ENCODE results near the gene ZMYND10. TPM values are rescaled to one million over a fixed set of nuclear protein-coding genes. Genes with fewer than 3 reads are reported as not detected.

ZMYND10 gene
- total RNA-seq, 1 experiment from 2014 or later = 0.97 TPM

GRCh38 chr3:50350213-50350526, 4.6 kb upstream of the ZMYND10 start:
- H3K27me3 ChIP-seq (replicated peaks) = no peaks in the 10 kb centered on the region
- no peak for DNase-seq (ENCODE audit: low read depth in 1 of 2, low spot score in 2 of 2)
- peaks cover 27% of the 10 kb centered on the region for H3K4me1 ChIP-seq (replicated peaks)
- no peak overlapping the region for H3K27ac ChIP-seq
- H3K36me3 ChIP-seq = peaks cover 42% of the 10 kb centered on the region
- H3K4me3 ChIP-seq = peak overlapping the region; percentile 75
- H3K9me3 ChIP-seq (replicated peaks) = no peaks in the 10 kb centered on the region

GRCh38 chr3:50347187-50347813, 1.8 kb upstream of the ZMYND10 start:
- no peak overlapping the region for H3K27ac ChIP-seq
- H3K4me1 ChIP-seq (replicated peaks) = peaks cover 27% of the 10 kb centered on the region

DNA sequence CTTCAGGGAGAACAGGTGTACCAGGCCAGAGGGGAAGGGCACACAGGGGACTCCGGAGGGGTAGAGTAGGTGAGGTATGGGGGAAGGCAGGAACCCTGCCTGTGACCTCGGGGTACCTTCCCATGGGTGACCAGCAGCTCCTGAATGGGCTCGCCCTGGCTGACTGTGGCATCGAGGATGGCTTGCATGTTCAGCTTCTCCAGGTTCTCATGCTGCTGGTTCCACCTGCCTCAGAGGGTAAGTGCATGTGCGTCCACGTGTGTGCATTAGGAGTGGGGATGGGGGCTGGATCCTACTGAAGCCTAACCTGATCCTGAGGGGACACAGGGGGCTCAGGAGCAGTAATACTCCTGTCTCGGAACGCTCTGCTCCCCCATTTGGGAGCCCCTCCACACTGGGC, 524 bp downstream of the ZMYND10 start:
- 0 out of 2 replicates have a peak, but pooled peaks cover 6% of the 10 kb centered on the region for H3K36me3 ChIP-seq
- no peaks in the 10 kb centered on the region for H3K9me3 ChIP-seq (replicated peaks)
- H3K27ac ChIP-seq = no peak overlapping the region
- H3K4me1 ChIP-seq (replicated peaks) = peaks cover 13% of the 10 kb centered on the region
- H3K27me3 ChIP-seq (replicated peaks) = no peaks in the 10 kb centered on the region
- no peak overlapping the region for H3K4me3 ChIP-seq
- DNase-seq (ENCODE audit: low read depth in 1 of 2, low spot score in 2 of 2) = no peak

More at GRCh38 chr3:50347187-50347813, 1.8 kb upstream of the ZMYND10 start:
- Histone ChIP-seq H3K36me3 (peaks cover 17% of the 10 kb centered on the region), H3K4me3 (no peak overlapping the region), H3K9me3 (replicated peaks) (no peaks in the 10 kb centered on the region), H3K27me3 (replicated peaks) (no peaks in the 10 kb centered on the region)
- peak; percentile 60 to 67 for DNase-seq (ENCODE audit: low read depth in 1 of 2, low spot score in 2 of 2)

DNA sequence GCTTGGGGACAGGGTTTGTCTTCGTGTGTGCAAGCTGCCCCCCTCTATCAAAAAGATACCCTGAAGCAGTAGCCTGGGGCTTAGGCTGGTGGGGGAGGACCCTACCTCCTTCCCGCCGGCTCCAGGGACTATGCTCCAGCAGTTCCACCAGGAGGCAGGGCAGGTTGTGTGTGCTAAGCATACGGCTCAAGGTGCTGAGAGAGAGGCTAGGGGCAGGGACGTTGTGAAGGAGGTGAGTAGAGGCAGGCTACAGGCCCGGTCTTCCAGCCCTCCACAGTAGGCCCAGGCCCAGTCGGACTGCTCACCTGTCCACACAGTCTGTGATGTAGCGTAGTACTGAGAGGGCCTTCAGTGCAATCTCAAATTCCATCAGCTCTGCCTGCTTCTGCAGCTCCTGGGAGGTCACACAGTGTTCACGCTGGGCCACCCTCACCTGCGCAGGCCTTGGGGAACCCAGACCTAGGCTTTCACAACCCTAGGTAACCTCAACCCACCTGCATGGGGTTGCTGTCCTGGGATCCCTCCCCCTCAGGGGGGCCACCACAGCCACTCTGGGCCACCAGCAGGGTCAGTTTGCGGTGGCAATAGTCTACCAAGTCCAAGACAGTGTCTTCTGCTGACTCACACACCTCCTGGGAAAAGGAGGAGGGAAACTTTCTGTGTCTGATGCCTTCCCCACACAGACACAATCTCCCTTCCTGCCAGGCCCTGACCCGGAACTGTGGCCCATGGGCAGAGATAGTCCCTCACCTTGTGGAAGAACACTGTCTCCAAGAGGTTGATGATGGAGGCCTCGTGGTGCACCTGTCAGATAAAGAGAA, 2.5 kb downstream of the ZMYND10 start:
- H3K36me3 ChIP-seq = 0 out of 2 replicates have a peak, but pooled peaks cover 5% of the 10 kb centered on the region
- H3K27me3 ChIP-seq (replicated peaks) = no peaks in the 10 kb centered on the region
- no peak for DNase-seq (ENCODE audit: low read depth in 1 of 2, low spot score in 2 of 2)
- no peaks in the 10 kb centered on the region for H3K9me3 ChIP-seq (replicated peaks)
- no peak overlapping the region for H3K4me3 ChIP-seq
- H3K27ac ChIP-seq = no peak overlapping the region
- H3K4me1 ChIP-seq (replicated peaks) = peaks cover 12% of the 10 kb centered on the region

DNA sequence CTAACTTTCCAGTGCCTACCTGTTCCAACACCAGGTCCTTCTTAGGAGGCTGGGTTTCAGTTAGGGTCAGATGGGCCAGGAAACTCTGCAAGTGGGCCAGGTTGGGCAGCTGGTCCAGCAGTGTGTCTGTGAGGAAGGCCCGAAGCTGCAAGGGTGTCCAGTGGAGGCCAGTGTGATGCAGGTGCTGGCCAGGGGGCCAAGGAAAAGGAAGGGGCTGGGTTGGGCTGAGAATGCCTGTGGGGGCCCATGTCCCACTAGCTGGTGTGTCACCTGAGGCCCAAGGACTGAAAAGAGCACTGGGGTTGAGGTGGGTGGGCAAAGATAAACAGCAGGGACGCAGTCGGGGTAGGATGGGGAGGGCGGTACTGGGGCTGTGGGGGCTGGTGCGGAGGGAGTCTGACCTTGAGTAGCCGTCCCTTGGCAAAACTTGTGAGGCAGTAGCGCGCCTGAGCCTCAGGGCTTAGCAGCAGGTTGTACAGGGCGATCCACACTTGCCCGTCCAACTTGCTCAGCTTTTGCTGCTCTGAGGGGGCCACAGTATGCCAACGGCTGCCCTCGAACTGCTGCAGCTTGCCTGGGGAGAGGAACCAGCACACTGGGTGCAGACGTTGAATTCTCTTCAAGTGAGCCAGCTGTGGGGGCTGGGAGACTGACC, 3.4 kb downstream of the ZMYND10 start:
- no peaks in the 10 kb centered on the region for H3K9me3 ChIP-seq (replicated peaks)
- DNase-seq (ENCODE audit: low read depth in 1 of 2, low spot score in 2 of 2) = no peak
- no peak overlapping the region for H3K4me3 ChIP-seq
- no peaks in the 10 kb centered on the region for H3K27me3 ChIP-seq (replicated peaks)
- H3K27ac ChIP-seq = no peak overlapping the region
- H3K4me1 ChIP-seq (replicated peaks) = peaks cover 17% of the 10 kb centered on the region
- peaks cover under 1% of the 10 kb centered on the region for H3K36me3 ChIP-seq

- H3K9me3 ChIP-seq (replicated peaks) = no peaks in the 10 kb centered on the region
- no peak for DNase-seq (ENCODE audit: low read depth in 1 of 2, low spot score in 2 of 2)
- no peaks in the 10 kb centered on the region for H3K27me3 ChIP-seq (replicated peaks)
- no peak overlapping the region for H3K4me3 ChIP-seq
- peaks cover 17% of the 10 kb centered on the region for H3K4me1 ChIP-seq (replicated peaks)
- H3K36me3 ChIP-seq = peaks cover 6% of the 10 kb centered on the region
- H3K27ac ChIP-seq = no peak overlapping the region
Measured at GRCh38 chr3:50341537-50341936, 4.0 kb downstream of the ZMYND10 start.

DNA sequence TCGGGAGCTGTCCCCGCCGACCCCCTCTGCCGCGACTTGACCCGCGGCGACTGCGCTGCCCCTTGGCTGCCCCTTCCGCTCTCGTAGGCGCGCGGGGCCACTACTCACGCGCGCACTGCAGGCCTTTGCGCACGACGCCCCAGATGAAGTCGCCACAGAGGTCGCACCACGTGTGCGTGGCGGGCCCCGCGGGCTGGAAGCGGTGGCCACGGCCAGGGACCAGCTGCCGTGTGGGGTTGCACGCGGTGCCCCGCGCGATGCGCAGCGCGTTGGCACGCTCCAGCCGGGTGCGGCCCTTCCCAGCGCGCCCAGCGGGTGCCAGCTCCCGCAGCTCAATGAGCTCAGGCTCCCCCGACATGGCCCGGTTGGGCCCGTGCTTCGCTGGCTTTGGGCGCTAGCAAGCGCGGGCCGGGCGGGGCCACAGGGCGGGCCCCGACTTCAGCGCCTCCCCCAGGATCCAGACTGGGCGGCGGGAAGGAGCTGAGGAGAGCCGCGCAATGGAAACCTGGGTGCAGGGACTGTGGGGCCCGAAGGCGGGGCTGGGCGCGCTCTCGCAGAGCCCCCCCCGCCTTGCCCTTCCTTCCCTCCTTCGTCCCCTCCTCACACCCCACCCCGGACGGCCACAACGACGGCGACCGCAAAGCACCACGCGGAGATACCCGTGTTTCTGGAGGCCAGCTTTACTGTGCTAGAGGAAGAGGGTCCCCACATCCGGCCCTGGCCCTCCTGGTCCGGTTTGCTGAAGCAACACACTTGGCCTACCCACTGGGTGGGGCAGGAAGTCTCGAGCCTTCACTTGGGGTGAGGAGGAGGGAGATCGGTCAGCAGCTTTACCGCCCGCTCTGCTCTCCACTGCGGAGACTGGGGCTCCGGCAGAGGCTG, 4.8 kb downstream of the ZMYND10 start, which contains the start of gene RASSF1:
TSS of gene RASSF1 (minus strand) at position 389 of the 882 bp plus-strand sequence. CDS start at position 358, 31 bp downstream.
- no peak for DNase-seq (ENCODE audit: low read depth in 1 of 2, low spot score in 2 of 2)
- Histone ChIP-seq H3K4me3 (no peak within 1 kb of the TSS), H3K27ac (no peak within 1 kb of the TSS)

GRCh38 chr3:50340147-50340447, 5.4 kb downstream of the ZMYND10 start:
- no peak overlapping the region for H3K27ac ChIP-seq

More for the DNA sequence above, 4.8 kb downstream of the ZMYND10 start, which contains the start of gene RASSF1:
- no peaks in the 10 kb centered on the region for H3K9me3 ChIP-seq (replicated peaks)
- H3K36me3 ChIP-seq = peaks cover 15% of the 10 kb centered on the region
- no peaks in the 10 kb centered on the region for H3K27me3 ChIP-seq (replicated peaks)
- H3K4me1 ChIP-seq (replicated peaks) = peaks cover 19% of the 10 kb centered on the region

DNA sequence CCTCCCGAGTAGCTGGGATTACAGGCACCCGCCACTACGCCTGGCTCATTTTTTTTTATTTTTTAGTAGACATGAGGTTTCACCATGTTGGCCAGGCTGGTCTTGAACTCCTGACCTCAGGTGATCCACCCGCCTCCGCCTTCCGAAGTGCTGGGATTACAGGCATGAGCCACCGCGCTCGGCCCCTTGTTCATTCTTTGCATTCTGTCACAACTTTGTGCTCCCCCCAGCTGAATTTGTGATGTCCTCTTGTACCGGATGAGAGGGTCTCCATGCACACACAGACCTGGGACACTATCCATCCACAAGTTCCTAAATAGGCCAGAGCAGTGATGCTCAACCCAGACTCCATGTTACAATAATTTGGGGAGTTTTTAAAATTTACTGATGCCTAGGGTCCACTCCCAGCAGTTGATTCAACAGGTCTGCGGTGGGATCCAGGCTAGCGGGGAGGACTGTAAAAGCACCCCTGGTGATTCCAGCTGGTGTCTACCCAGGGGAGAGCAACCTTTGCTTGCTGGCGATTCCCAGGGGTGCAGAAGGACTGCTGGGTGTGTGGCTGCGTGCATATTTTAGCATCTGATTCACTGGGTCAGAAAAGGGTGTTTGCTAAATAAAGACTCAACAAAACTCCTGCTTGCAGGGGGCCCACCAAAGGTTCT, 5.9 kb downstream of the ZMYND10 start:
- Histone ChIP-seq H3K9me3 (replicated peaks) (no peaks in the 10 kb centered on the region), H3K27me3 (replicated peaks) (no peaks in the 10 kb centered on the region), H3K4me3 (no peak overlapping the region), H3K27ac (no peak overlapping the region), H3K4me1 (replicated peaks) (peaks cover 20% of the 10 kb centered on the region), H3K36me3 (peaks cover 20% of the 10 kb centered on the region)
- DNase-seq (ENCODE audit: low read depth in 1 of 2, low spot score in 2 of 2) = no peak

More at GRCh38 chr3:50340147-50340447, 5.4 kb downstream of the ZMYND10 start:
- Histone ChIP-seq H3K4me3 (no peak overlapping the region), H3K36me3 (peaks cover 19% of the 10 kb centered on the region), H3K27me3 (replicated peaks) (no peaks in the 10 kb centered on the region), H3K4me1 (replicated peaks) (peaks cover 19% of the 10 kb centered on the region), H3K9me3 (replicated peaks) (no peaks in the 10 kb centered on the region)
- DNase-seq (ENCODE audit: low read depth in 1 of 2, low spot score in 2 of 2) = no peak

- H3K9me3 ChIP-seq (replicated peaks) = no peaks in the 10 kb centered on the region
- no peaks in the 10 kb centered on the region for H3K27me3 ChIP-seq (replicated peaks)
- H3K27ac ChIP-seq = no peak overlapping the region
- H3K36me3 ChIP-seq = peaks cover 26% of the 10 kb centered on the region
- no peak for DNase-seq (ENCODE audit: low read depth in 1 of 2, low spot score in 2 of 2)
- H3K4me3 ChIP-seq = no peak overlapping the region
- H3K4me1 ChIP-seq (replicated peaks) = peaks cover 20% of the 10 kb centered on the region
Measured at GRCh38 chr3:50338965-50339364, 6.6 kb downstream of the ZMYND10 start.

DNA sequence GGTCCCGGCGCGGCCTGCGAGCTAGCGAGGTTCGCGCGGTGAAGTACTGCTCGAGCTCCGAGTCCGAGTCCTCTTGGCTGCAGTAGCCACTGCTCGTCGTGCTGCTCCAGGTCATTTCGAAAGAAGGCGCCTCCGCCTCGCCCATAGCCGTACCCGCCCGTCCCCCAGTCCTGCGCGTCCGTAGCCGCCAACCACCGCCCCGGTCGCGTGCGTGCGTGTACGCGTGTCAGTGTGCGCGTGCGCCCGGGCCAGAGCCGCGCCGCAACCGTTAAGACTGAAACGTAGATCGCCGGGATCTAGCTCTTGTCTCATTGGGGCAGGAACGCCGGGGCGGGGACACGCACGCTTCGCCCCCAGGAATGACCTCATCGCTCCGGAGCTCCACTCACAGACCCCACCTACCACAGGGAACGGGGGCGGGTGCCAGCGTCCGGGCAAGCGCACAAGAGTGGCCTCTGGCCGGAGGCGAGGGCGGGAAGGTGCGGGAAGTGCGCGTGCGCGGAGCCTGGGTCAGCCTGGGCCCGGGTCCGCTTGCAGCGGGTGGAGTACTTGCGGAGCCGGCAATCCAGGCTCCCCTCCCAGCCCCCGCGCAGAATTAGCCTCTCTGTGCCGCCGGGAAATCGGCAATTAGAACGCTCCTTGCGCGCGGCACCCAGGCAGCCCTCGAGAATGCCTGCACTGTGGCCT, 8.2 kb downstream of the ZMYND10 start:
- Histone ChIP-seq H3K27me3 (replicated peaks) (no peaks in the 10 kb centered on the region), H3K4me1 (replicated peaks) (peaks cover 20% of the 10 kb centered on the region), H3K4me3 (peak overlapping the region; percentile 68), H3K36me3 (peaks cover 40% of the 10 kb centered on the region), H3K9me3 (replicated peaks) (no peaks in the 10 kb centered on the region), H3K27ac (peak overlapping the region; percentile 78)
- DNase-seq (ENCODE audit: low read depth in 1 of 2, low spot score in 2 of 2) = peak; percentile 93 to 99

DNA sequence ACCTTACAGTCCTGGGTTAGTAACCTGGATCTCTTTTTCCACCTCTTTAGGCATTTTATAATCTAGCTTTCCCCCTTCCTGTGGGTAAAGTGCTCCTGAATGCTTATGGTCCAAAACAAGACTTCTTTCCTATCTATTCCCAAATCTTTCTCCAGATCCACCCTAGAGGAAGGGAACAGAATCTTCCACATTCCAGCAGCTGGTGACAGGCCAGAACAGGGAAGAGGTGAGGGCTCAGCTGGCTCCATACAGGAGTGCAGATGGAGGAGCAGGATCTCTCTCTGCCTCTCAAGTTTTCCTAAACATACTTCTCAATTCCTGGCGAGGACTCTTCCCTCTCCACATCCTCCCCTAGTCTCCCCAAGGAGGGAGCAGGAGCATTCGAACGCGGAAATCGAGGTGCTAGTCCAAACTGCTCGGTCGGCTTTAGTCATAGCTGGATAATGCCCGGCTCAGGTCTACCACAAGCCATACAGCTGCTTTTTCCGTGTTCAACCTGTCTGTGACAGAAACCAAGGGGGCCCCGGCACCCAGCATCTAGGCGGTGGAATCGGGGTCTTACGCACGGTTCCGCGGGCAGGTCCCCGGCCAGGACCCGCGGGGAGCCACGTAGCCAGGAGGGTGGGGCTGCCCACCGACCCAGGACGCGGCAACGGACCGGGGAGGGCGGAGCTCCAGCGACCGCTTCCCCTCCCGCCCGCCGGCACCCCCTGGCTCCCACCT, 8.9 kb downstream of the ZMYND10 start:
- Histone ChIP-seq H3K4me3 (peak overlapping the region; percentile 68), H3K36me3 (peaks cover 47% of the 10 kb centered on the region), H3K27me3 (replicated peaks) (no peaks in the 10 kb centered on the region), H3K4me1 (replicated peaks) (peaks cover 20% of the 10 kb centered on the region), H3K9me3 (replicated peaks) (no peaks in the 10 kb centered on the region), H3K27ac (peak overlapping the region; percentile 78)
- DNase-seq (ENCODE audit: low read depth in 1 of 2, low spot score in 2 of 2) = no peak
